Ectodermal cell (in vitro differentiated cells): Measurements from ENCODE around the gene TMPRSS4.

ENCODE experiments used
- H3K27ac ChIP-seq: 2 replicates; pipeline ENCODE4 v1.7.0; 2013; ENCODE audit warnings: mild to moderate bottlenecking, low read depth, low read length; ENCODE audit not compliant: insufficient read depth, poor library complexity, severe bottlenecking
- H3K27me3 ChIP-seq: 2 replicates; pipeline ENCODE4 v1.7.0; 2013; ENCODE audit warnings: mild to moderate bottlenecking, low read length; ENCODE audit not compliant: insufficient read depth, control insufficient read depth, poor library complexity, severe bottlenecking
- H3K36me3 ChIP-seq: one replicate; pipeline ENCODE4 v1.7.0; 2013; ENCODE audit warnings: low read length; ENCODE audit not compliant: control insufficient read depth, insufficient read depth
- H3K4me1 ChIP-seq: one replicate; pipeline ENCODE4 v1.7.0; 2013; ENCODE audit warnings: low read length; ENCODE audit not compliant: control insufficient read depth, insufficient read depth
- H3K4me3 ChIP-seq: 2 replicates; pipeline ENCODE4 v1.7.0; 2013; ENCODE audit warnings: low read depth, low read length, control low read depth; ENCODE audit not compliant: insufficient read depth
- H3K9me3 ChIP-seq: 2 replicates; pipeline ENCODE4 v1.7.0; 2013; ENCODE audit warnings: mild to moderate bottlenecking, low read length, moderate library complexity; ENCODE audit not compliant: control insufficient read depth
- WGBS, 2 experiments: methylation state at CpG; one replicate each; pipeline ENCODE4 v1.1.7; 2013; ENCODE audit warnings: missing lambda C conversion rate in 2 of 2; 5-methylcytosine and 5-hydroxymethylcytosine counted together

TMPRSS4 gene

DNA sequence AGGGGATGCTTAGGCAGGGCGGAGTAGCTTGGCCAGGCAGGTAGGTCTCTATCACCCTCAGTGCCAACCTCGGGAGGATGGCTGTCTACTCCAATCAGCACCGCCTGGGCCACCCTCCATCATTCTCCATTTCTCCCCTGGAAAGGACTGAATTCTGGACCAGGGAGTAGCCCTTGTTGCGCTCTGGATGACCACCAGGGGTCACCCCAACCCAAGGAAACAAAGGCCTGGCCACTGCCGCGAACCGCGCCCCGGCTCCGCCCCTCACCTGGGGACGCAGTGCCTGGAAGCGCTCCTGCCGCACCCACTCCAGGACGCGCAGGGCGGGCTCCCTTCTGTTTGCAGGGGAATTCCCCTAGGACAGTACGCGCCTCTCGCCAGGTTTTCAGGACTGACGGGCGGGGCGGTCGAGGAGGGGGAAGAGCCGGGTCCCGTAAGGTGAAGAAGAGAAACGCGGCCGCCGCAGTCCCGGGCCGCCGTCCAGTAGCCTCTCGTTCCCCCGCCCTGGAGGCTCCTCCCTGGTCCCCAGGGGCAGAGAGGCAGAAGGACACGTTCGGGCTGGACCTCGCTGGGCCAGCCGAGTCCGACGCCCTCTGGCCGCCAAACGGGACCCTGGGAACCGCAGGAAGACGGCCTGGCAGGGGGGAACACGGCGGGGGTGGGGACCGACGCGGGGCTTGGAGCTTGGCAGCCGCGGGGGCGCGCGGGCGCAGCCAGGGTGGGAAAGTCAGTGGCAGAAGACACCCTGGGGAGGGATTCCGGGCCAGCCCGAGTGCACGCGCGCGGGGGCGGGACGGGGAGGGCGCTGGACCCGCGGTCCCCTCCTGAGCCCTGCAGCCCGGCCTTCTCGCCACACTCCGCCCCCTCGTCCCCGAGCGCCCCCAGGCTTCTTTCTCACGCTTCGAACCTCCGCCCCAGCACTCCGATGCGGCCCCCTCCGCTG lies 68.7 kb downstream of the TMPRSS4 start:
- Histone ChIP-seq H3K4me3 (peak overlapping the region; percentile 45), H3K36me3 (no peaks in the 10 kb centered on the region), H3K9me3 (no peaks in the 10 kb centered on the region), H3K4me1 (no peaks in the 10 kb centered on the region), H3K27me3 (peaks cover 34% of the 10 kb centered on the region), H3K27ac (no peak overlapping the region)
- WGBS, 2 experiments, result 1% methylated on average over 78 of the region's 78 CpGs

DNA sequence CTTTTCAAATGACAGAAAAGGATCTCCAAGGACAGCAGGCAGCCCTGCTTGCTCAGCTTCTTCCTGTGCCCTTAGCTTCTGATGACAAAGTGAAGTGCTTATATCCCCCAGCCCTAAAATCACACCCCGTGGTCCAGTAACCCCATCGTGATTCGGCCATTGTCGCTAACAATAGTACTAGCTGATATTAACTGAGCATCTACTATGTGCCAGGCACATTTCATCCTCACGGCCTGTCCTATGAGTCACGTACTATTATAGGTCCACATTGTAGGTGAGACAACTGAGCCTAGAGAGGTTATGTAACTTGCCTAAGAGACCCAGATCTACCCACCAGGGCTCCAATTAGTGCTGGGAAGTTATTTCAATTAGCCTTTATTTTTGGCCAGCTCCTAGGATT lies 69.7 kb downstream of the TMPRSS4 start:
- H3K27ac ChIP-seq, result no peak overlapping the region
- no peak overlapping the region for H3K4me3 ChIP-seq
- H3K36me3 ChIP-seq, result no peaks in the 10 kb centered on the region
- H3K4me1 ChIP-seq, result no peaks in the 10 kb centered on the region
- 85 to 90% methylated on average over 6 of the region's 6 CpGs for WGBS, 2 experiments
- no peaks in the 10 kb centered on the region for H3K9me3 ChIP-seq
- H3K27me3 ChIP-seq, result peaks cover 44% of the 10 kb centered on the region

DNA sequence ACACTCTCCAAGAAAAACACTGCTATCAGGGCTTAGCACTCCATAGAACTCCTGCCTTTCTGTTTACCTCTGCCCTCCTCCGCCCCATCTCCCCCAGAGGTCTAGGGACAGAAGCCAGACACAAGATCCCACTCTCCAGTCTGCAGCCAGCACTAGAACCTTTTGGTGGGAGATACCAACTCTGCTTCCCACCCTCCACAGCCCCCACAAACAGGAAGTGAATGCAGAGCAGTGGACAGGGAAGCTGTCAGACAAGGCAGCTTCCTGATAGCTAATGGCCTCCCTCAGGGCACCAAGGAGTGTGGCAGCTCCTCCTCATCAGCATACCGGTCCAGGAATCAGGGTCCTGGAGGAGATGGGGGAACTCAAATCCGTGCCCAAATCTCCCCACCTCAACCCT lies 70.6 kb downstream of the TMPRSS4 start:
- 60 to 63% methylated on average over 3 of the region's 3 CpGs for WGBS, 2 experiments
- Histone ChIP-seq H3K9me3 (no peaks in the 10 kb centered on the region), H3K36me3 (no peaks in the 10 kb centered on the region), H3K27me3 (peaks cover 53% of the 10 kb centered on the region), H3K4me3 (no peak overlapping the region), H3K4me1 (no peaks in the 10 kb centered on the region), H3K27ac (no peak overlapping the region)

DNA sequence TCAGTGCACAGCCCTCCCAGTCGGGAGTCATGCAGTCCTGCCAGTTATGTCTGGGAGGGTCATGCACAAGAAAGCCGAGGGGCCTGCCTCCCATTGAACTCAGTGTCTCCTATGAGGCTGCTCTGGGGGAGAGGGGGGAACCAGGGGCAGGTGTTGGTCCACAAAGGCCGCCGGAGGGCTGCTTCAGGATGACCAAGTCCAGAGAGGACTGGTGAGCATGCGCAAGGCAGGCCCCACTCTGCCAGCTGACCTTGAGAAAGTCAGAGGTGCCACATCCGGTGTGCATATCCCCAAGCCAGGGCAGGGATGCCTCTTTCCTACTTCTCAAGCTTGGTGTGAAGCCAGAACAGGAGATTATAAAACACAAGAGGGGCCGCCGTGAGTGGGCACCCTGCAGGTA lies 71.4 kb downstream of the TMPRSS4 start:
- Histone ChIP-seq H3K9me3 (no peaks in the 10 kb centered on the region), H3K4me3 (no peak overlapping the region), H3K4me1 (no peaks in the 10 kb centered on the region), H3K36me3 (no peaks in the 10 kb centered on the region), H3K27me3 (peaks cover 61% of the 10 kb centered on the region), H3K27ac (no peak overlapping the region)
- 89 to 91% methylated on average over 8 of the region's 8 CpGs for WGBS, 2 experiments

DNA sequence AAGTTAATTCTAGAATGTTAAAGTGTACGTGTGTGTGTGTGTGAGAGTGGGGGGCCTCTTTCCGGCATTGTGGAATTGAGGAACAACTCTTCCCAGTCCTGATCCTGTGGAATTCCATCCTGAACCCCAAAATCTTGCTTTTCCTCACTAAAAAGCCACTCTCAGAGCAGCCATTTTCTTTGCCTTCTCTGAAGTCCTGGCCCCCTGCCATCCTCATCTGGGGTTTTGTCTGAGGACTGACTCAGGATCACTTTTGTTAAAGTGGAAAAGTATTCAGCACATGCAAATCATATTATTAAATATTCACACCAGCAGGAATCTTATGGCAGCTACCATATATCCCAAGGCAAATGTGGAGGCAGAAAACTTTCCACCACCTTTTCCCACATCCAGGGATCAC lies 72.0 kb downstream of the TMPRSS4 start:
- Histone ChIP-seq H3K27me3 (peaks cover 67% of the 10 kb centered on the region), H3K36me3 (no peaks in the 10 kb centered on the region), H3K4me3 (no peak overlapping the region), H3K4me1 (no peaks in the 10 kb centered on the region), H3K9me3 (no peaks in the 10 kb centered on the region), H3K27ac (no peak overlapping the region)
- 83 to 88% methylated on average over 2 of the region's 2 CpGs for WGBS, 2 experiments

DNA sequence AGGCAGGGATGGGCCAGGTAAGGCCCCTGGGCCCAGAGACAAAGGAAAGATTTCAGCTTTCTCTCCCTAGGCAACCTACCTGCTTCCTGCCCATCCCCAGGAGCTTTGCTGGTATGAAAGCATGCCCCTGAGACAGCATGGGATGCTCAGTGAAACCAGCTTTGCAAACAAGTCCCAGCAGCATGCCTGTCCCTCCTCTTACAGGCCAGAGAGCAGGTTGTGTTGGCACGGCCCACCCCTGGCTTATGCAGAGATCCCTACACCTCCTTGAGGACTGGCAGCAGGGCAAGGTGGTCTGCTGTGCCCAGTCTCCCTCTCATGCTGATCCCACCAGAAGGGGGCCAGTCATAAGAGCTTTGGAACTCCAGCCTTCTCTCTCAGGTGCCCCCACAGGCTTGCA lies 72.6 kb downstream of the TMPRSS4 start:
- 41 to 55% methylated on average over 1 of the region's 1 CpG for WGBS, 2 experiments
- peaks cover 73% of the 10 kb centered on the region for H3K27me3 ChIP-seq
- H3K27ac ChIP-seq, result no peak overlapping the region
- H3K4me1 ChIP-seq, result peaks cover under 1% of the 10 kb centered on the region
- H3K4me3 ChIP-seq, result no peak overlapping the region
- H3K36me3 ChIP-seq, result no peaks in the 10 kb centered on the region
- no peaks in the 10 kb centered on the region for H3K9me3 ChIP-seq

DNA sequence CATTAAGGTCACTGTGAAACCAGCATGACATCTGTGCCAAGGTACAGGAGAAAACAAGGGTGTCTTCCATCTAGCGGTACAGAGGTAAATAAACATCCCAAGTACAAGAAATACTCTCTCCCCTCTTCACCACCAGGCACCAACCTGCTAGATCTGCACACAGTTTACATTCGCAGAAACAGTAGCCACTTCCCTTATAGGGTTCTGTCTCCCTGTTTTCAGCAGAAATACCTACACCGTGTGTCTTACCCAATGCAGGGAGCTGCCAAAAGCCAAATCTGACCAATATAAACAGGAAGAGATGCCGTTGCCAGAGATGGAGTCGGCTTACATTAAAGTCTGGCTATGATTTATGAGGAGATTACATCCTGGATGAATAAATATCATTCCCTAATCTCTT lies 74.6 kb downstream of the TMPRSS4 start:
- H3K4me1 ChIP-seq, result peaks cover 19% of the 10 kb centered on the region
- no peaks in the 10 kb centered on the region for H3K9me3 ChIP-seq
- H3K27ac ChIP-seq, result no peak overlapping the region
- no peaks in the 10 kb centered on the region for H3K36me3 ChIP-seq
- no peak overlapping the region for H3K4me3 ChIP-seq
- H3K27me3 ChIP-seq, result peaks cover 85% of the 10 kb centered on the region
- WGBS, 2 experiments, result 82 to 89% methylated on average over 5 of the region's 5 CpGs

DNA sequence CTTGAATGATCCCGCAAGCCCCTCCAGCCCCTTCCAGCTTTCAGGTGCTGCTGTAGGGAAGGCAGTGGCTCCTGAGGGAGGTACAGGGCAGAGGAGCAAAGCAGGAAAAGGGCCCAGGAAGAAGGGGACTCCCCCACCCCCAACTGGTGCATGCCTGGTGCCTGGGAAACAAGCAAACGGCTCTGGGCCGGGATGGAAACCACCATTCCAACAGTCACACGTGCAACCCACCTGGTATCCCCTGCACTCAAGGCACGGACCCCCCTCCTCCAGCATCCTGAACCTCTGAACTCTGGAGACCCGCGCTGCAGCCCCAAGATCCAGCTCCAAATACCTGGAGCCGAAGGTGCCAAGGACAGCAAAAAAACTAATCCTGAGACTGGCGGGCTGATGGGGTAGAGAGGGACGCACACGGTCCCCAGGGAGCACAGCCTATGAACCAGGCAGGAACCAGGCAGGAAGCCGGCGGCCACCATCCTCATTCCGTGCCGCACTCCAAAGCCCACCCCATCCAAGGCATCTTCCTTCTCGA lies 75.2 kb downstream of the TMPRSS4 start:
- no peaks in the 10 kb centered on the region for H3K9me3 ChIP-seq
- peak overlapping the region; percentile 59 for H3K4me3 ChIP-seq
- no peaks in the 10 kb centered on the region for H3K36me3 ChIP-seq
- peaks cover 25% of the 10 kb centered on the region for H3K4me1 ChIP-seq
- H3K27ac ChIP-seq, result no peak overlapping the region
- H3K27me3 ChIP-seq, result peaks cover 85% of the 10 kb centered on the region
- WGBS, 2 experiments, result 4% methylated on average over 16 of the region's 16 CpGs

DNA sequence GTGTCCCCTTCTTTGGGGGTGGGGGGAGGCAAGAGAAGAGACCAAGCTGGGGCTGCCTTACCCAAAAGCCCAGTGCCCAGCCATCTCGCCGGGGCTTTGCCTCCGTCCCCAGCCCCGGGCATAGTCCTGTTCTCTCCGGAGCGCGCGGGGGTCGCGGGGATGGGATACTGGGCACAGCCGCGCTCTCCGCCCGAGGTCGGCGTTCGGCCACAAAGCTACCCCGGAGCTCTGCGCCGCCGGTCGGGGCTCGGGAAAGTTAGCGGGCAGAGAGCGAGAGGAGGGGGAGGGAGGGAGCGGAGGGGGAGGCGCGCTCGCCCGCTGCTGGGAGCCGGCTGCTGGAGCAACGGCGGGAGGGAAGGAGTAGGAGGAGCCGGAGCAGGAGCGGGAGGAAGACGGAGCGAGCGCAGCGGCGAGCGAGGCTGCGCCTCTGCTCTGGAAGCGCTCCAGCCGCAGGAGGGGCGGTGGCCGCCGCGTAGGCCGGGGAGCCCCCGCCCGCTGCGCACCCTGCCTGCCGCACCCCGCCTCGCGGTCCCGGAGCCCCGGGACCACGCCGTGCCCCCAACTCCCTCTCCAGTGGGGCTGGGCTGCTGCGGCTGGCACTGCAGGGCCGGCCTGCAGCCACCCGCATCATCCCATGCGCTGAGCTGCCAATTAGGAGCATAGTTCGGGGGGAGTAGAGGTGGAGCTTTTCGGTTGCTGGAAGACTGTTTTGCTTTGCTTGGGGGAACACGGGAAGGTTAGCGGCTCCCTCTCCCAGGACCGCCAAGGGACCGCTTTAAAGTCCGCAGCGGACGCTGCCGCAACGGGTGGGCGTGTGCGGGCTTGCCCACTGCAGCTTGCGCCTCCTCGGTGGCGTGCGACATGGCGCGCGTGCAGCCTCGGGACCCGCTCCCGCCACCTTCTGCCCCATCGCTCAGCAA lies 75.9 kb downstream of the TMPRSS4 start, which contains the start of gene SCN4B:
SCN4B (minus strand) TSS at position 272 of the 920 bp plus-strand sequence; CDS start at position 122, 150 bp downstream.
- H3K9me3 ChIP-seq, result no peaks in the 10 kb centered on the region
- no peak within 1 kb of the TSS for H3K27ac ChIP-seq
- peaks cover 26% of the 10 kb centered on the region for H3K4me1 ChIP-seq
- WGBS, 2 experiments, result 0% methylated on average over 88 of the region's 88 CpGs
- peak within 1 kb of the TSS; percentile 59 for H3K4me3 ChIP-seq
- H3K36me3 ChIP-seq, result no peaks in the 10 kb centered on the region
- peaks cover 92% of the 10 kb centered on the region for H3K27me3 ChIP-seq

DNA sequence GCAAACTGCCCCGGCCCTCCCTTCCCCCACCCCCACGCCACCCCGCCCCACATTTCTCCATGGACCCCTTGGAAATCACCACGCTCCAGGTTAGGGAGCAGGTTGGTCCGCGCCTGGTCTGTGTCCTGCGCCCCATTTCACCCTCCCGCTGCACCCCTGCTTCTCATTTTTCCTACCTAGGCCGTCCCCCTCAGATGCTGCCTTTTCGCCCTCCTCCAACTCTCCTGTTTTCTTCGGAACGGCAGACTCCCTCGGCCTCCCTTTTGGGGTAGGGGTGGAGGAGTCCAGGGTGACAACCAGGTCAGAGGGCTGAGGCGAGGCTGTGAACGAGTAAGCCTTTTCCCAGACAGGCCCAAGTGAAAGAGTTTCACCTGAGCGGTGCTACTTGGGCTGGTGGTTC lies 76.6 kb downstream of the TMPRSS4 start:
- Histone ChIP-seq H3K9me3 (no peaks in the 10 kb centered on the region), H3K4me1 (peaks cover 26% of the 10 kb centered on the region), H3K27me3 (peaks cover 94% of the 10 kb centered on the region), H3K27ac (no peak overlapping the region), H3K36me3 (no peaks in the 10 kb centered on the region), H3K4me3 (peak overlapping the region; percentile 7)
- 7 to 9% methylated on average over 16 of the region's 16 CpGs for WGBS, 2 experiments
